ENCODE data around the gene GCC2.

DNA sequence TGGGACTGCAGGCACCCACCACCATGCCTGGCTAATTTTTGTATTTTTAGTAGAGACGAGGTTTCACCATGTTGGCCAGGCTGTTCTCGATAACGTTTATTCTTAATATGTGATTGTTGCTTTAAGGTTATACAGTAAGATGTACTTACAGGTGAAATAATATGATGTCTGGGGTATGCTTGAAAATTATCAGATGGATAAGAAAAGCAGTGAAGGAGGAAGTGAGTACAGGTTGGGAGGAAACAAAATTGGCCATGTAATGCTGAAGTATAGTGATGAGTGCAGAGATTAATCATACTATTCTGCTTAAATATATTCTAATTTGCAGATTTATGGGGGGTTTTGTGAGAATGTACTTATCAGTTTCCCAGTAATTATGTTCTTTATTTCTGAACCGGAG lies 3.0 kb downstream of the GCC2 start:
- TF ChIP-seq, protein P1, sequence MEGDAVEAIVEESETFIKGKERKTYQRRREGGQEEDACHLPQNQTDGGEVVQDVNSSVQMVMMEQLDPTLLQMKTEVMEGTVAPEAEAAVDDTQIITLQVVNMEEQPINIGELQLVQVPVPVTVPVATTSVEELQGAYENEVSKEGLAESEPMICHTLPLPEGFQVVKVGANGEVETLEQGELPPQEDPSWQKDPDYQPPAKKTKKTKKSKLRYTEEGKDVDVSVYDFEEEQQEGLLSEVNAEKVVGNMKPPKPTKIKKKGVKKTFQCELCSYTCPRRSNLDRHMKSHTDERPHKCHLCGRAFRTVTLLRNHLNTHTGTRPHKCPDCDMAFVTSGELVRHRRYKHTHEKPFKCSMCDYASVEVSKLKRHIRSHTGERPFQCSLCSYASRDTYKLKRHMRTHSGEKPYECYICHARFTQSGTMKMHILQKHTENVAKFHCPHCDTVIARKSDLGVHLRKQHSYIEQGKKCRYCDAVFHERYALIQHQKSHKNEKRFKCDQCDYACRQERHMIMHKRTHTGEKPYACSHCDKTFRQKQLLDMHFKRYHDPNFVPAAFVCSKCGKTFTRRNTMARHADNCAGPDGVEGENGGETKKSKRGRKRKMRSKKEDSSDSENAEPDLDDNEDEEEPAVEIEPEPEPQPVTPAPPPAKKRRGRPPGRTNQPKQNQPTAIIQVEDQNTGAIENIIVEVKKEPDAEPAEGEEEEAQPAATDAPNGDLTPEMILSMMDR (conservative IDR thresholded peaks at IDR 0.05; ENCODE audit: low read length) = no peak
- no peak for TF ChIP-seq EZH2phosphoT487 (IDR thresholded peaks at IDR 0.05; ENCODE audit: borderline replicate concordance, low read depth, low read length)
